Fibroblast of peridontal ligament (primary cell): ENCODE measurements around the gene SLC35E4.

ENCODE experiments used
- DNase-seq: peaks from one replicate; pipeline ENCODE4 v3.0.0-alpha.2; 2010; ENCODE audit errors: extremely low read depth

The SLC35E4 gene

DNA sequence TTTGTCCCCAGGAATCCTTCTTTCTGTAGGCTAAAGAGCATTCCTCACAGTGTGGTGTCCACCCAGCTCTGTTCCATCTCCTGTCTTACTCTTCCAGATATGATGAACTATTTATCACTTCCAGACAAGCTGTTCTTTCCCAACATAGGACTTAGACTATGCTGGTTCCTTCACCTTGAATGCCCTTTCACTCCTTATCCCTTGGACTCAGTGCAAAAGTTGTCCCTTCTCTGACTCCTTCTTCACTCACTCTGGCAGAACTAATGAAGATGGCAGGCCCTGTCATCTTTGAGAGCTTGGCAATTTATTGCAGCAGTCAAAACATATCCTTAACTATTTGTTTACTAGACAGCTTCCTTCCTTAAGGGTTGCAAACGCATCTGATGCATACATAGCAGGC lies 55.6 kb downstream of the SLC35E4 start:
- DNase-seq = no peak

DNA sequence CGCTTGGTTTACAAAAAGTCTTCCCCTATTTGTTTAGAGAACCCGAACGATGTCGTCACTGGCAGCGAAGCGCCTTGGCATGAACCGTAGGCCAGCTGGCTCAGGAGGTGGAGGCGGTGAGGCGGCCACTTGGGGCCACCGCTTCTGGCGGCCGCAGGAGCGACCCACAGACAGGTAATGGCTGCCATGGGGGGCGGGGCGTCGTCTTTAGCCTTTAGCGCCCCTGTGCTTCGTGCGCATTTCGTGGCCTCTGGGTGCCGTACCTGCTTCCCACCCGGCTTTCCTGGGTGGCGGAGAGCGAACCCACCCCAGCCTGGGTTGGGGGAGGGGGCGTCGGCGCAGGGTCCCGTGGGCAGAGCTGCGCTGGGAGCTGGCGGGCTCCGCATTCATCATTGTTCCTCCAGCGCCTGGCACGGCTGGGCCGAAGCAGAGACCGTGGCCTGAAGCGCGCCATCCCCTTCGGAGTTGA lies 58.6 kb downstream of the SLC35E4 start:
- DNase-seq = peak; percentile 56

DNA sequence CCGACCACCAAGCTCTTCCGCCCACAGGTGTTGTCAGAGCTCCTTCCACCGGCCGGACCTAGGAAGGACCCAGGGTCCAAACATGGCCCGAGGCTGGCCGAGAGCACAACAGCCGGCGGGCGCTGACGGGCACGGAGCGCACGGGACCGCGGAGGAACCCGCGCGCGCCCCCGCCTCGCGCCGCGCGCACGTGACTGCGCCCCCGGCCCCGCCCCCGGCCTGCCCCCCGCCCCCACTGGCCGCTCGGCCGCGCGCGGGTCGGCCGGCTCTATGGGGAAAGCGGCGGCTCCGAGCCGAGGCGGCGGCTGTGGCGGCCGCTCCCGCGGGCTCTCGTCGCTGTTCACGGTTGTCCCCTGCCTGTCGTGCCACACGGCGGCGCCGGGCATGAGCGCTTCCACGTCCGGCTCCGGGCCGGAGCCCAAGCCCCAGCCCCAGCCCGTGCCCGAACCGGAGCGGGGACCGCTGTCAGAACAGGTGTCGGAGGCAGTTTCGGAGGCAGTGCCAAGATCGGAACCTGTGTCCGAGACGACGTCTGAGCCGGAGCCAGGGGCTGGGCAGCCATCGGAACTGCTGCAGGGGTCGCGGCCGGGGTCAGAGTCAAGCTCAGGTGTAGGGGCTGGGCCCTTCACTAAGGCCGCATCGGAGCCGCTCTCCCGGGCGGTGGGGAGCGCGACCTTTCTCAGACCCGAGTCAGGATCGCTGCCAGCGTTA lies 59.2 kb downstream of the SLC35E4 start, which contains the start of gene OSBP2:
TSS of gene OSBP2 (plus strand) at position 235 of the 711 bp plus-strand sequence. CDS start at position 271, 36 bp downstream.
- no peak for DNase-seq

DNA sequence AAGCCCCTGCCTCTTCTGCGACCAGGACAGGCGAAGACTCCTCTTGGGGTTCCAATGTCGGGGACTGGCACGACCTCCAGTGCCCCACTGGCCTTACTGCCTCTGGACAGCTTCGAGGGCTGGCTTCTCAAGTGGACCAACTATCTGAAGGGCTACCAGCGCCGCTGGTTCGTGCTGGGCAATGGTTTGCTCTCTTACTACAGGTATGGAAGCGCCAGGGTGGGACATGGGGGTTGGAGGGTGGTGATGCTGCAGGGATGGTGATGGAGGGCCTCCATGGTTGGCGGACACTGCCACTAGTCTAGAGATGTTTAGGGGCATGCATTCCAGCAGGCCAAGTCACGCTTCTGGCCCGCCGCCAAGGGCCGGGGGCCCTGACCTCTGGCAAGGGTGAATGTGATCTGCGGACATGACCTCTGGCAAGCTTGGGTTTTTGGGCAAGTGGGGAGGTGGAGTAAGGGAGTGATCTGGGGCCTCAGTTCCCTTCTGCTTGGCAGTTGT lies 59.8 kb downstream of the SLC35E4 start:
- DNase-seq = no peak

DNA sequence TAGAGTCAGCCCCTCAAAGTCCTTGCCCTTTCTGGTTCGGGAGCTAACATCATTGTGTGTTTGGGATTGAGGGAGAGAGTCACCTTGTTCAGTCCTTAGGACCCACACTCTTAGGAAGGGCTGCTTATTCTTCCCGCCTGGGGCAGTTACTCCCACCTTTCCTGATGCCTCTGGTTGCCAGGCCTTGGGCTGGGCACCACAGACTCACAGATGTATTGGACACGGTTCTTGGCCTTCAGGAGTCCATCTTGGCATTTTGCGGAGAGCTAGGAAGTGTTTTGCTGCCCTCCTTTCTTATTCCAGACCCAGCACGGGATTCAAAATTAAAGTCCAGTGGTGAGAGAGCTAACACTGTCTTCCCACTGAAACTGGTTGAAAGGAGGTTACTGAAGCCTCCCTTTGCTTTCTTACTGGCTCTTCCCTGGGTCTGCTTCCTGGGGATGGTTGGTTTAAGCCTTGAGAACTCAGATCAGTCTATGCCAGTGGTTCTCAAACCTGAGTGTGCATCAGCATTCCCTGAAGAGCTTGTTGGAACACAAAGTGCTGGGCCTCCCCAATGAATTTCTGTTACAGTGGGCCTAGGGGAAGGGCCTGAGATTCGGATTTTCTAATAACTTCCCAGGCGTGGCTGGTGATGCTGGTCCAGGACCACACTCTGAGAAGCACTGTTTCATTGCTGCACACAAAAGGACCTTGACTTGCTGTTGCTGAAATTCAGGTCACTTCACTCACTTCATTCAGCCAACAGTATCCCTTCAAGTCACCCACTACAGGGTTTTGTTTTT lies 60.5 kb downstream of the SLC35E4 start:
- no peak for DNase-seq
